Measurements from ENCODE around the gene TUBB6.

DNA sequence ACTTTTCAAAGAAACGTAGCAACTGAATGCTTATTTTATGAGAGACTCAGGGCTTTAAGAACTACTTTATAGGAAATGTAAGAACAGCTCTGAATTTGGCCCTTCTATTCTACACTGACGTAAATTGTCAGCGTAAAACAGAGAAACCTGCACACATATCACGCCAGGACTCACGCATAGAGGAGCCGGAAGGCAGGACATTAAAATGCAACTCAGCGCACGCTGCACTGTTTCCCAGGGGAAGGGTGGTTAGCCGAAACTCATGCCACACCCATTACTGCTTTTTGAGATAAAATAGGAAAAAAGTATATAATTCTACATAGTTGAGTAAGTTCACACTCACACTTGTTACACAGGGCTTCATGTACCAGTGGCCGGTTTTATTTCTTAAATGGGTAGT is 7.4 kb downstream of the TUBB6 start:
- TF ChIP-seq, protein P1, sequence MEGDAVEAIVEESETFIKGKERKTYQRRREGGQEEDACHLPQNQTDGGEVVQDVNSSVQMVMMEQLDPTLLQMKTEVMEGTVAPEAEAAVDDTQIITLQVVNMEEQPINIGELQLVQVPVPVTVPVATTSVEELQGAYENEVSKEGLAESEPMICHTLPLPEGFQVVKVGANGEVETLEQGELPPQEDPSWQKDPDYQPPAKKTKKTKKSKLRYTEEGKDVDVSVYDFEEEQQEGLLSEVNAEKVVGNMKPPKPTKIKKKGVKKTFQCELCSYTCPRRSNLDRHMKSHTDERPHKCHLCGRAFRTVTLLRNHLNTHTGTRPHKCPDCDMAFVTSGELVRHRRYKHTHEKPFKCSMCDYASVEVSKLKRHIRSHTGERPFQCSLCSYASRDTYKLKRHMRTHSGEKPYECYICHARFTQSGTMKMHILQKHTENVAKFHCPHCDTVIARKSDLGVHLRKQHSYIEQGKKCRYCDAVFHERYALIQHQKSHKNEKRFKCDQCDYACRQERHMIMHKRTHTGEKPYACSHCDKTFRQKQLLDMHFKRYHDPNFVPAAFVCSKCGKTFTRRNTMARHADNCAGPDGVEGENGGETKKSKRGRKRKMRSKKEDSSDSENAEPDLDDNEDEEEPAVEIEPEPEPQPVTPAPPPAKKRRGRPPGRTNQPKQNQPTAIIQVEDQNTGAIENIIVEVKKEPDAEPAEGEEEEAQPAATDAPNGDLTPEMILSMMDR (IDR thresholded peaks at IDR 0.05) = no peak
- TF ChIP-seq EP300 (IDR thresholded peaks at IDR 0.05) = no peak
- TF ChIP-seq POLR2A (IDR thresholded peaks at IDR 0.05; ENCODE audit: low read depth) = no peak
- TF ChIP-seq POLR2AphosphoS5 (IDR thresholded peaks at IDR 0.05) = peak in 1 of 2 donors; percentile 41

Measured in esophagus muscularis mucosa (tissue), 4 donors.